GM18498 (cell line): ENCODE data around the gene HORMAD1.
"Not testable (repeated sequence)": the region's sequence is repeated elsewhere in the genome, so short reads cannot be mapped to it uniquely, and the experiment has no call there.

Experiments
- ATAC-seq: cut with Tn5 transposase; IDR thresholded peaks from one replicate; pipeline ENCODE4 v1.9.1; 2021; ENCODE audit warnings: mild to moderate bottlenecking, moderate library complexity; ENCODE audit not compliant: unreplicated experiment

The HORMAD1 gene

GRCh38 chr1:150696995-150697927 lies 23.4 kb downstream of the HORMAD1 start, which contains the start of gene GOLPH3L:
Gene GOLPH3L (minus strand): TSS chr1:150697154. CDS start chr1:150694838, 2,316 bp downstream.
- ATAC-seq, result peak; percentile 99

GRCh38 chr1:150696590-150696989 lies 24.1 kb downstream of the HORMAD1 start:
- ATAC-seq, result no peak

GRCh38 chr1:150696162-150696561 lies 24.5 kb downstream of the HORMAD1 start:
- no peak for ATAC-seq

- no peak for ATAC-seq
Measured at GRCh38 chr1:150695561-150695960, 25.1 kb downstream of the HORMAD1 start.

- ATAC-seq, result no peak
Measured at GRCh38 chr1:150692720-150693119, 28.0 kb downstream of the HORMAD1 start.

GRCh38 chr1:150688763-150689162 lies 31.9 kb downstream of the HORMAD1 start:
- no peak for ATAC-seq

GRCh38 chr1:150686275-150686674 lies 34.4 kb downstream of the HORMAD1 start:
- no peak for ATAC-seq

GRCh38 chr1:150683914-150684313 lies 36.8 kb downstream of the HORMAD1 start:
- no peak for ATAC-seq

- no peak for ATAC-seq
Measured at GRCh38 chr1:150678988-150679387, 41.7 kb downstream of the HORMAD1 start.

GRCh38 chr1:150674881-150675280 lies 45.8 kb downstream of the HORMAD1 start:
- ATAC-seq, result no peak

GRCh38 chr1:150663321-150663720 lies 57.4 kb downstream of the HORMAD1 start:
- ATAC-seq, result no peak

GRCh38 chr1:150662811-150663210 lies 57.9 kb downstream of the HORMAD1 start:
- ATAC-seq, result no peak

GRCh38 chr1:150661156-150661555 lies 59.5 kb downstream of the HORMAD1 start:
- no peak for ATAC-seq

- no peak for ATAC-seq
Measured at GRCh38 chr1:150660584-150660983, 60.1 kb downstream of the HORMAD1 start.

GRCh38 chr1:150657064-150657463 lies 63.6 kb downstream of the HORMAD1 start:
- not testable (repeated sequence) for ATAC-seq

GRCh38 chr1:150654635-150655034 lies 66.1 kb downstream of the HORMAD1 start:
- ATAC-seq, result not testable (repeated sequence)

GRCh38 chr1:150650193-150650592 lies 70.5 kb downstream of the HORMAD1 start:
- no peak for ATAC-seq

- no peak for ATAC-seq
Measured at GRCh38 chr1:150649441-150650075, 71.1 kb downstream of the HORMAD1 start.
